HT1080 (cell line): ENCODE results near the gene RBM19. TPM values are rescaled to one million over a fixed set of nuclear protein-coding genes. Genes with fewer than 3 reads are reported as not detected.

Source experiments
- DNase-seq: peaks from one replicate; pipeline ENCODE4 v3.0.0-alpha.2; 2015; ENCODE audit warnings: low read depth
- total RNA-seq: library from RNA; depleted of rRNA; stranded (reverse); fragments of >200 nt; shearing (Covaris generic); gene quantifications from 2 replicates; pipeline ENCODE4 v1.2.3, GENCODE V29; 2014

Gene RBM19
- total RNA-seq, 1 experiment from 2014 or later, result 36.6 TPM

- no peak for DNase-seq
Measured at GRCh38 chr12:113990250-113991223, 24.4 kb upstream of the RBM19 start.

- DNase-seq, result no peak
Measured at GRCh38 chr12:113988976-113989375, 22.9 kb upstream of the RBM19 start.

GRCh38 chr12:113988064-113988451, 21.9 kb upstream of the RBM19 start:
- no peak for DNase-seq

GRCh38 chr12:113987261-113988063, 21.3 kb upstream of the RBM19 start:
- DNase-seq, result no peak

GRCh38 chr12:113984464-113984863, 18.3 kb upstream of the RBM19 start:
- no peak for DNase-seq

GRCh38 chr12:113983777-113984448, 17.8 kb upstream of the RBM19 start:
- no peak for DNase-seq

- no peak for DNase-seq
Measured at GRCh38 chr12:113983265-113983664, 17.1 kb upstream of the RBM19 start.

- DNase-seq, result no peak
Measured at GRCh38 chr12:113981876-113982275, 15.8 kb upstream of the RBM19 start.

- DNase-seq, result peak; percentile 13
Measured at GRCh38 chr12:113980537-113981337, 14.6 kb upstream of the RBM19 start.

- no peak for DNase-seq
Measured at GRCh38 chr12:113980054-113980453, 13.9 kb upstream of the RBM19 start.

- no peak for DNase-seq
Measured at GRCh38 chr12:113978080-113978479, 12.0 kb upstream of the RBM19 start.

GRCh38 chr12:113974006-113974405, 7.9 kb upstream of the RBM19 start:
- DNase-seq, result no peak

GRCh38 chr12:113973109-113973904, 7.2 kb upstream of the RBM19 start:
- no peak for DNase-seq

- DNase-seq, result no peak
Measured at GRCh38 chr12:113971392-113971791, 5.3 kb upstream of the RBM19 start.

GRCh38 chr12:113970211-113970610, 4.1 kb upstream of the RBM19 start:
- no peak for DNase-seq

GRCh38 chr12:113967368-113967767, 1.2 kb upstream of the RBM19 start:
- no peak for DNase-seq

GRCh38 chr12:113962733-113963132, 3.4 kb downstream of the RBM19 start:
- no peak for DNase-seq

GRCh38 chr12:113961921-113962710, 4.0 kb downstream of the RBM19 start:
- DNase-seq, result peak; percentile 24

- no peak for DNase-seq
Measured at GRCh38 chr12:113960030-113960429, 6.1 kb downstream of the RBM19 start.
